Coronary artery (tissue), 2 donors: ENCODE measurements around the gene TNS3.

ENCODE experiments used
- DNase-seq: peaks from one replicate; pipeline ENCODE4 v3.0.0-alpha.2; 2017; ENCODE audit warnings: low spot score
- H3K27ac ChIP-seq, 2 donors: fragments of 200-600 bp; sonication (generic); one replicate each; pipeline ENCODE4 v1.5.1; 2016 to 2019
- H3K4me3 ChIP-seq: fragments of 200-600 bp; sonication (generic); 2 replicates; pipeline ENCODE4 v1.5.1; 2016; ENCODE audit warnings: mild to moderate bottlenecking, moderate library complexity
- CTCF ChIP-seq: fragments of 200-600 bp; sonication (generic); IDR thresholded peaks from one replicate; pipeline ENCODE4 v1.5.1; 2019; ENCODE audit warnings: antibody characterized with exemption

Gene TNS3

GRCh38 chr7:47335071-47335470 lies 246.8 kb downstream of the TNS3 start:
- DNase-seq = peak; percentile 67
- Histone ChIP-seq H3K27ac (no peak overlapping the region), H3K4me3 (no peak overlapping the region)
- no peak for TF ChIP-seq CTCF

- no peak for TF ChIP-seq CTCF
- Histone ChIP-seq H3K27ac (no peak overlapping the region), H3K4me3 (no peak overlapping the region)
- DNase-seq = peak; percentile 59
Observed at GRCh38 chr7:47333959-47334358, 248.0 kb downstream of the TNS3 start.

- Histone ChIP-seq H3K27ac (no peak overlapping the region), H3K4me3 (no peak overlapping the region)
- no peak for DNase-seq
- no peak for TF ChIP-seq CTCF
Observed at GRCh38 chr7:47333554-47333887, 248.4 kb downstream of the TNS3 start.

- Histone ChIP-seq H3K27ac (no peak overlapping the region), H3K4me3 (no peak overlapping the region)
- peak; percentile 38 for DNase-seq
- no peak for TF ChIP-seq CTCF
Observed at GRCh38 chr7:47332681-47333553, 249.0 kb downstream of the TNS3 start.

GRCh38 chr7:47332213-47332612 lies 249.7 kb downstream of the TNS3 start:
- peak; percentile 58 for DNase-seq
- TF ChIP-seq CTCF = no peak
- no peak overlapping the region for H3K4me3 ChIP-seq
- no peak overlapping the region for H3K27ac ChIP-seq

GRCh38 chr7:47331179-47331565 lies 250.7 kb downstream of the TNS3 start:
- no peak overlapping the region for H3K4me3 ChIP-seq
- TF ChIP-seq CTCF = no peak
- H3K27ac ChIP-seq = no peak overlapping the region
- peak; percentile 24 for DNase-seq

GRCh38 chr7:47330561-47331178 lies 251.2 kb downstream of the TNS3 start:
- no peak overlapping the region for H3K4me3 ChIP-seq
- DNase-seq = peak; percentile 59
- H3K27ac ChIP-seq = no peak overlapping the region
- TF ChIP-seq CTCF = no peak
